Measurements from ENCODE around the gene NOSIP. TPM values are rescaled to one million over a fixed set of nuclear protein-coding genes. Genes with fewer than 3 reads are reported as not detected.
A peak's percentile ranks its signal among the peaks of the same experiment; 100 is the strongest.

The NOSIP gene
- total RNA-seq, 1 donor from 2014 or later = 45.5 TPM

DNA sequence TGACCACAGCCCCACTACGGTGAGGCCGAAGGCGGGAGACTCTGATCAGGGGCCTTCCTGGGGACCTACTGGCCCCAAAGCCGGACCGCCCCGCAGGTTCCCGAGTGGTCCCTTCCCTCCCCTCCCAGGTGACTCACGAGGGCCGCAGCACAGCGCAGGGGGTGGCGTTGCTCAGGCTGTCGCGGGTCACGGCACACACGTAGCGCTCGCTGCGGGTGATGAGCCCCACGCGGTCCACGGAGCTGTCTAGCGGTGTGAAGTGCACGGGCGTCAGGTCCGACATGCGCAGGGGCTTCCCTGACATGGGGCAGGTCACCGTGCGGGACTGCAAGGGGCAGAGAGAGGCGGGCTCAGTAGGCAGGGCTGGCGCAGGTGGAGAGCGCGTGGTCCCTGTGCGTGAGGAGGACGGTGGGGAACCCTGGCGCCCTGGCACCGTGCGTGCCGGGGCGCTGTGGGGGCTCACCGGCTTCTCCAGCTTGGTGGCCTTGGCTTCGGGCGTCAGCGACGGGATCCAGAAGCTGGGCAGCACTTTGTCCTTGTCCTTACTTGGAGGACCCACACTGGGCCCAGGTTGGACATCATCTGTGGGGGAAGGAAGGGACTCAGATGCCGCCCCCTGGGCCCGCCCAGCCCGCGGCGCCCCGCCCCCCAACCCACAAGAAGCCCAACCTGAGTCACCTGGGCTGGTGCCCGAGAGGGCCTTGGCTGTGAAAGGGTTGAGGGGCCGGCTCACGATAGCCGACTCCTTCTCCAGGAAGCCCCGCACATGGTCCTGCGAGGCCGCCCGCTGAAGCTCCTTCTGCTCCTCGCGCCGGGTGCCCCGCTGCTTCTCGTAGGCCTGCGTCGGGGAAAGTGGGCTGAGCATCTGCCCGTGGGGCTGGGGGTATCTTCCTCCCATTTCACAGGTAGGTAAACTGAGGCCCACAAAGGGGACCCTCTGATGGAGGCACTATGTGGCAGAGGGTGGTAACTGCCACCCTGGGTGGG is 23.7 kb downstream of the NOSIP start:
- intact Hi-C loops (cut with DNase I) = no loop called here
- ATAC-seq (ENCODE audit: poor library complexity) (no peak), DNase-seq (no peak)

DNA sequence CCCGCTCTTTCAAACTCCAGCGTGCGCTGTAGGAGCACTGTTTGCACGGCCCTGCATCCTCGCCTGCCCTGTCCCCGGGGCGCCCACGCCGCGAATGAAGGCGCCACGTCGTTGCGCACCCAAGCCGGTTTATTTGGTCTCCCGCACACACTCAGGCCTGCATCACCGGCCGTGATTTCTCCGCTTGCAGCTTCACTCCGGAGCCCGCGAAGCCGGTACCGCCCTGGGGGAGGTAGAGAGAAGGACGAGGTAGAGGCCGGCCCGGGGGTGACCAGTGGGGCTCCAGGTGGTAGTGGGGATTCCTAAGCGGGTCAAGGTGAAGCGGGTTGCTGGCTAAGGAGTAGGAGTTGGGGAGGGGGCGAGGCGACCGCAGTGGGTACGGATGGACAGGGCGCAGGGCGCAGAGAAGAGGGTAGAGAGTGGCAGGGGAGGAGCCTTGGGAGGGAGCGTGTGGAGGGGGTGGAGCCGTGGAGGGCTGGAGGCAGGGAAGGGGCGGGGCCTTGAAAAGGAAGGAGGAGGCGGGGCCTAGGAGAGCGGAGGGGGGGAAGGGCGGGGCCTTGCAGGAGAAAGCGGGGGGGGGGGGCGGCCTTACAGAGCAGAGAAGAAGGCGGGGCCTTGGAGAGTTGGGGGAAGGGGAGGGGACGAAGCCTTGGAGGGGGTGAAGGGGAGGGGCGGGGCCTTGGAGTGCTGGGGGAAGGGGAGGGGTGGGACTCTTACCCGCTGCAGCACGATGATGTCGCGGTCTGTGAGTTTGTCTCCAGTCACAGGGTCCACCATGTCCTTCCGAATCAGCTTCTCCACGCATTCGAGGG is 24.6 kb downstream of the NOSIP start:
- peak; percentile 29 for ATAC-seq (ENCODE audit: poor library complexity)
- intact Hi-C loops (cut with DNase I) = no loop called here
- DNase-seq = peak; percentile 61

DNA sequence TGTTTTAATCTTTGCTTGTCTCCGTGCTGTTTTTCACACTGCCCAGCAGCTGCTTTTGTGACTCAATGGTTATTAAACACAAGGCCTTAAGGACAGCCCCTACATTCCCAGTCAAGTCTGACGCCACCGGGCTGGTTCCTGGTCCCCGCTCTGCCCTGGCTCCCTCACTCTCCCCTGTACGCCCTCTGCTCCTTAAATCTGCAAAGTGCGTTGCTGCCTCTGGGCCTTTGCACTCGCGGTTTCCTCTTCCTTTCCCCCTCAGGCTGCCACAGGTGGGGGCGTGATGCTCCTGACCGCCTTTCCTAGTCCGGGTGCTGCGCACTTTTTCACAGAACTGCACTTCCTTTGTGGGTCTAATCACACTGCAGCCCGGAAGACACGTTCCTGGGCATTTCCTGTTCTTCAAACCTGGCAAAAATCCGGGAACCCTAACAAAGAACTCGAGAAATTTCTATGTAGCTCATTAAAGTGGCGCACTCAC is 25.6 kb downstream of the NOSIP start:
- DNase-seq = peak; percentile 55
- intact Hi-C loops (cut with DNase I) = no loop called here
- peak; percentile 17 for ATAC-seq (ENCODE audit: poor library complexity)

DNA sequence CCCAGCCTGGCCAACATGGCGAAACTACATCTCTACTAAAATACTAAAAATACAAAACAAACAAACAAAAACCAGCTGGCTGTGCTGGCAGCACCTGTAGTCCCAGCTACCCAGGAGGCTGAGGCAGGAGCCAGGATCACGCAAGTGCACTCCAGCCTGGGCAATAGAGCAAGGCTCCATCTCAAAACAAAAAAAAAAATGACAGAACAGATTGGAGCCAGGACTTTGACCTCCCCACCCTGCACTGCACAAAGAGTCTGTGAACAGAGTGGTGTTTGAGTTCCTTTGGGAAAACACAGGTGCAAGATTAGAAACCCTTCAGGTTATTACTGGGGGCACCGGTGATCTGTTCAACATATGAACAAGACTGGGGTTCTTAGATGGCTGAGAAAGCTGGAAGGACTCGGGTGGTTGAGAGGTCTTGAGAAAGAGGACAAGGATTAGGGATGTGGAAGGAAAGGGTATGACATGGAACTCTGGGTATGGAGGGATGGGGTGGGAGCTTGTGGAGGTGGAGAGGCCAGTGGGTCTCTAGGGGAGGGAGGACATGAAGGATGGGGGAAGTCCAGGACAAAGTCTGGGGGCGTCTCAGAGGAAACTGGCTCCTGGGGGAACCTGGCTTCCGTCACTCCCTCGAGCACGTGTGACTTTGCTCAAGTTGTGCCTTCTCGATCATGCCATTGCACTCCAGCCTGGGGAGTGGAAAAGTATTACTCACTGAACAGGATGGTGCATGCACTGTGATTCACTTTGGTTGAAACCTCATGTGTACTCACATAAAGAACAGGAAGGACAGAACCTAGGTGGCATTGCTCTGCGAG is 26.7 kb downstream of the NOSIP start:
- DNase-seq (no peak), ATAC-seq (ENCODE audit: poor library complexity) (no peak)
- intact Hi-C loops (cut with DNase I) = no loop called here

DNA sequence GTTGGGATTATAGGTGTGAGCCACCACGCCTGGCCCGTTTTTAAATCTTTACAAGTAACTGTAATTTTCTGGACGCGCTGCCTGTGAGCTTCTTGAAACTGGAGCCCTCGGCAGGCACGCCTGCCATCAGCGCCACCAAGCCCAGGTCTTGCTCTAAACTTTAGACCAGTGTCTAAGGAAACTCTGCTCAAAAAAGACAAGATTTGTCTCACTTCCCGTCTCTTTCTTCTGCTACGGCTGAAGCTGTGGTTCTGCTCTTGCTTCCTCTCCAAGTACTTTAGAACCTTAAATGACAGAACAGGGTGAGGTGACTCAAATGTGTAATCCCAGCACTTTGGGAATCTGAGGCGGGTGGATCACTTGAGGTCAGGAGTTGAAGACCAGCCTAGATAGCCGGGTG is 27.6 kb downstream of the NOSIP start:
- peak; percentile 5 for ATAC-seq (ENCODE audit: poor library complexity)
- no peak for DNase-seq
- intact Hi-C loops (cut with DNase I) = no loop called here

DNA sequence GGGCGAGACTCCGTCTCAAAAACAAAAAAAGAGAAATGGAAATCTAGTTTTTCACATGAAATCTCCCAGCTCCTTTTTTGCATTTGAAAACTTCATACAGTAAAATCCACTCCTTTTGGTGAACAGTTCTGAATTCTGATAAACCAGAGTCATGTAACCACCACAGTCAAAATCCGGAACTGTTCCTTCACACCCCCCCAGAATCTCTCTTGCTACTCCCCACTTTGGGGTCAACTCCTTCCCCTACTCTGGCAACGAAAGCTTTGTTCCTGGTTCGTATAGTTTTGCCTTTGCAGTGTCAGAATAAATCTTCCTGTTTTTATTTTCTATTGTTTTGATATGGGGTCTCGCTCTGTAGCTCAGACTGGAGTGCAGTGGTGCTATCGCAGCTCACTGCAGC is 28.8 kb downstream of the NOSIP start:
- DNase-seq (no peak), ATAC-seq (ENCODE audit: poor library complexity) (no peak)
- intact Hi-C loops (cut with DNase I) = no loop called here

DNA sequence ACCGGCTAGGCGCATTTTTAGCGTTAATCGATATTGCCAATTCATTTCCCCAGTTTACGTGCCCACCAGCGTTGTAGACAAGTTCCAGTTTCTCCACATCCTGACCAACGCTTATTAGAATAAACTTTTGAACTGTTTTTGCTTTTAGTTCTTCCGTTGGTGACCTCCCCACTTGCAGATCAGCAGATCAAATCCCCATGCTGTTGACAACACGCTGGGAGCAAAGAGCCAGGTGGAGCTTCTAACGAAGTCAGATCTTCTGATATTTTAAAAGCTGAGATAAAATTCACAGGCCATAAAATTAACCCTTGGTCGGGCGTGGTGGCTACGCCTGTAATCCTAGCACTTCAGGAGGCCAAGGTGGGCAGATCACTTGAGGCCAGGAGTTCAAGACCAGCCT is 31.3 kb downstream of the NOSIP start:
- ATAC-seq (ENCODE audit: poor library complexity) = no peak
- intact Hi-C loops (cut with DNase I) = loop anchor here (10.0 kb wide), 1 partner anchor 154 kb away; no protein-coding TSS in a partner anchor
- no peak for DNase-seq

DNA sequence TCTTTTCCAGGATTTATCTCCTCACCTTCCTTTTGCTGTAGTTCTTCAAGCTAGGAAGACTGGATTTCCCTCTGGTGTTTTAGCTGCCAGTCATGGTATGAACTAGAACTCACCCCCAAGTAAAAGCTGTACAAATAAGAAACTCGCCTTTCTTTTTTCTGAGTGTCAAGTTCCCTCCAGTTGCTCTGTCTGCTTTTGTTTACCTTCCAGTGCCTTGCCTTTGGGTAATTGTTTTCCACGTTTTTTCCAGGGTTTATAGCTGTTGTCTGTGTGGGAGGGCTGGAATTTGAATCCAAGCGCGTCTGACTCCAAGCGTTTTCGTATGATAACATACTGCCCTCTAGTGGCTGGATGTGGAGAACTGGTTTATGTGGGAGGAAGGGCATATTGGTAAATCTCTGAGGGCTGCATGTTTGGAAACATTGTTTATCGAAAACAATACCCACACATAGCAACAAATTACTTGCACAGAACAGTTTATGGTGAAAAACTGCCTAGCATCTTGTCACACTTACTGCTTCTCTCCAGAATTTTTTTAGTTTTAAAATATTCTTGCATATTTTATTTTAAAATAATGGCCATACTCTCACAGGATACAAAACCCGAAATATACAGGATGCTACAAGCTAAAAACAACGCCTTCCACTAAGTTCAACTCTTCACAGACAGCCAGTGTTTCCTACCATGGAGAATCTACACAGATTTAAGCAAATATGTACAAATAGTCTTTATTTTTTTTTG is 33.4 kb downstream of the NOSIP start:
- DNase-seq = peak; percentile 53
- intact Hi-C loops (cut with DNase I) = loop anchor here (2.0 to 10.0 kb wide), 2 partner anchors 40 to 152 kb away; no protein-coding TSS in a partner anchor
- ATAC-seq (ENCODE audit: poor library complexity) = peak; percentile 92

DNA sequence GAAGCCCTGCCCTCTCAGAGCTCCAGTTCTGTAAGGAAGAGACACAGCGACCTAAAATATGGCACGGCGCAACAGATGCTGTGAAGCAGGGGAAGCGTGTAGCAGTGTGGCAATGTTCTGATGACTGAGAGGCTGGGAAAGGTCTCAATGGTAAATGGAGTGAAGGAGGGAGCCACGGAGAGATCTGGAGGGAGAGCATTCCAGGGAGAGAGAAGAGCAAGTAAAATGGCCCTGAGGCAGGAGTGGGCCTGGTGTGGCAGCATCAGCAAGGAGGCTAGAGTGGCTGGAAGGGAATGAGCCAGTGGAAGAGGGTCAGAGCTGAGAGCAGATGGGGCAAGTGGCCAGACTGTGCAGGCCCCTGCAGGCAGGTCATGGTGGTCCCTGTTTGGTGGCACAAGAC is 36.2 kb downstream of the NOSIP start:
- intact Hi-C loops (cut with DNase I) = loop anchor here (10.0 kb wide), 1 partner anchor 149 kb away; no protein-coding TSS in a partner anchor
- DNase-seq (no peak), ATAC-seq (ENCODE audit: poor library complexity) (no peak)

DNA sequence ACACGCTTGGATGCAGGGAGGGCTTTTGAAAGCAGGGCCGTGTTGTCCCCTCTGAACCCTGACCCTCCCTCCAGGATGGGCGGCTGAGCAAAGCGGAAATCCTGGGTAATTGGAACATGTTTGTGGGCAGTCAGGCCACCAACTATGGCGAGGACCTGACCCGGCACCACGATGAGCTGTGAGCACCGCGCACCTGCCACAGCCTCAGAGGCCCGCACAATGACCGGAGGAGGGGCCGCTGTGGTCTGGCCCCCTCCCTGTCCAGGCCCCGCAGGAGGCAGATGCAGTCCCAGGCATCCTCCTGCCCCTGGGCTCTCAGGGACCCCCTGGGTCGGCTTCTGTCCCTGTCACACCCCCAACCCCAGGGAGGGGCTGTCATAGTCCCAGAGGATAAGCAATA is 37.3 kb downstream of the NOSIP start:
- ATAC-seq (ENCODE audit: poor library complexity) (no peak), DNase-seq (no peak)
- intact Hi-C loops (cut with DNase I) = loop anchor here (10.0 kb wide), 1 partner anchor 148 kb away; no protein-coding TSS in a partner anchor

DNA sequence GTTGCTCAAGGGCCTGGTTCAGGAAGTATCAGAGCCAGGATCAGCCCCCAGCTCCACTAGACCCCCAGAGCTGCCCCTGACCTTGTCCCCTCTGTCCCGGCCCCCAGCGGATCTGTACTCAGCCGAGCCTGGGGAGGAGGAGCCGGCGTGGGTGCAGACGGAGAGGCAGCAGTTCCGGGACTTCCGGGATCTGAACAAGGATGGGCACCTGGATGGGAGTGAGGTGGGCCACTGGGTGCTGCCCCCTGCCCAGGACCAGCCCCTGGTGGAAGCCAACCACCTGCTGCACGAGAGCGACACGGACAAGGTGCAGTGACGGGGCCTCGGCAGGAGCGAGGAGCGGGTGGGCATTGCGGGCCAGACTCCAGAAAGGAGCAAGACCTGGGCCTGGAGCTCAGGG is 37.9 kb downstream of the NOSIP start:
- intact Hi-C loops (cut with DNase I) = loop anchor here (10.0 kb wide), 1 partner anchor 148 kb away; no protein-coding TSS in a partner anchor
- ATAC-seq (ENCODE audit: poor library complexity) = no peak

DNA sequence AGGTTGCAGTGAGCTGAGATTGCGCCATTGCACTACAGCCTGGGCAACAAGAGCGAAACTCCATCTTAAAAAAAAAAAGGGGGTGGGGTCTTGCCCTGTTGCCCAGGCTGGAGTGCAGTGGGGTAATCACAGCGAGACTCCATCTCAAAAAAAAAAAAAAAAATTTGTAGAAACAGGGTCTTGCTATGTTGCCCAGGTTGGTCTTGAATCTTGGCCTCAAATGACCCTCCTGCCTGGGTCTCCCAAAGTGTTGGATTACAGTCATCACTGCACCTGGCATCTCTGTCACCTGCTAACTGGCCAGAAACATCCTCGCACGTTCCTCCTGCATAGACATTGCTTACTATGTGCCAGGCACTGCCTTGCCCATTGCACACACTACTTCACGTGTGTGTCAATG is 38.4 kb downstream of the NOSIP start:
- ATAC-seq (ENCODE audit: poor library complexity) (no peak), DNase-seq (no peak)
- intact Hi-C loops (cut with DNase I) = loop anchor here (10.0 kb wide), 1 partner anchor 147 kb away; no protein-coding TSS in a partner anchor

More for the DNA sequence above, 37.9 kb downstream of the NOSIP start:
- no peak for DNase-seq

DNA sequence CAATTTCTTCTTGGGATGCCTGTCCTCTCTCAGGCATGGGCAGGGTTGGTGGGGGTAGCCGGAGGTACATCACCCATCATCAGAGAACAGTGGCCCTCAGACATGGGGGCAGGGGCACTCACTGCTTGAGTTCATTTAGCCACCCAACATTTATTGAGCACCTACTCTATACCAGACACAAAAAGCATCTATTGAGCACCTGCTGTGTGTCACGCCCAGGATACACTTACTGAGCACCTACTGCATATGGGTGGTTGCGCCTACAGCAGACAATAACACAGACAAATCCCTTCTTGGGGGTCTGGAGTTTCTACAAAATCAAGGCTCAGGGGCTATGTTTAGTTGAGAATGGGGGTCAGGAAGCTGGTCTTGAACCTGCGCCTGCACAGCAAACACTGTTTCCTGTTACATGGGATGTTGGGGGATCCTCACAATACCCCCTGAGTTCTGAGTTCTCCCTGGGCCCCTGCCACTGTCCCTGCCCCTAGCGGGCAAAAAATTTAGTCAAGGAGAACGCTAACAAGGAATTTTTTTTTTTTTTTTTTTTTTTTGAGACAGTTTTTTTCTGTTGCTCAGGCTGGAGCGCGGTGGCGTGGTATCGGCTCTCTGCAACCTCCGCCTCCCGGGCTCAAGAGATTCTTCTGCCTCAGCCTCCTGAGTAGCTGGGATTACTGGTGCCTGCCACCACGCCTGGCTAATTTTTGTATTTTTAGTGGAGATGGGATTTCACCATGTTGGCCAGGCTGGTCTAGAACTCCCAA is 41.0 kb downstream of the NOSIP start:
- ATAC-seq (ENCODE audit: poor library complexity) = no peak
- no peak for DNase-seq
- intact Hi-C loops (cut with DNase I) = no loop called here

DNA sequence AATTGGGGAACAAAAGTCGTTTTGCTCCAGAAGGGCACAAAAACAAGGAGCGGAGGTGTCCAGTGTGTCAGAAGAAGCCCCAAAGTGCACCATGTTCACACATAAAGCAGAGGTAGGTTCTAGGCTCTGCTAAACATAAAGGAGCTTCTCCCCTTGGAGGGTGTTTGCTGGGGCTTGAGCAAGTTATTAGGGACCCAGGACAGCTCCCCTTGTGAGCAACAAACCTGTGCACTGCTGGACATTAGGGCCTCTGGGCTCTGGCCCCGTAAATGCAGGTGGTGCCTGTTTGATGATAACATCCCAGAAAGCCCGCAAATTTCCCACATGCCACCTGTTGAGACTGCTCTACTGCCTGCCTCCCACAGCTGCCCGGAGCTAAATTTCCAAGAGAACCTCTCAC is 41.7 kb downstream of the NOSIP start:
- ATAC-seq (ENCODE audit: poor library complexity) (no peak), DNase-seq (no peak)
- intact Hi-C loops (cut with DNase I) = no loop called here

DNA sequence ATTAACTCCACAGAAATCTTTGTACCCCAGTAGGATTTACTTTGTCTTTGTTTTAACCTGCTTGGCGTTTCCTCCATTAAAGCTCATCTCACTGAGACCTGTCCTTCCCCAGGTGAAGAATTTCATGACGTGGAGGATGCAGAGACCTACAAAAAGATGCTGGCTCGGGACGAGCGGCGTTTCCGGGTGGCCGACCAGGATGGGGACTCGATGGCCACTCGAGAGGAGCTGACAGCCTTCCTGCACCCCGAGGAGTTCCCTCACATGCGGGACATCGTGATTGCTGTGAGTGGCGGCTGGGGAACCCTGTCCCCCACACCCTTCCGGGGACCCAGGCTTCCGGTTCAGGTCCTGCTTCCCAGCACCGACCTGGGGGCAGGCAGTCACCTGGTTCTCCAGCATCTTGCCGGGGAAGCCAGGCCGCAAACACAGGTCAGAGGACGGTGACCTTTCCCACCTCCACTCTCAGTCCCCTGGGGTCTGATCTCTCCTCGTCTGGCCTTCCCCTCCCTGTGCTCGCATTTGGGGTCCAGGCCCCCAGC is 43.4 kb downstream of the NOSIP start:
- no peak for DNase-seq
- intact Hi-C loops (cut with DNase I) = no loop called here
- no peak for ATAC-seq (ENCODE audit: poor library complexity)

DNA sequence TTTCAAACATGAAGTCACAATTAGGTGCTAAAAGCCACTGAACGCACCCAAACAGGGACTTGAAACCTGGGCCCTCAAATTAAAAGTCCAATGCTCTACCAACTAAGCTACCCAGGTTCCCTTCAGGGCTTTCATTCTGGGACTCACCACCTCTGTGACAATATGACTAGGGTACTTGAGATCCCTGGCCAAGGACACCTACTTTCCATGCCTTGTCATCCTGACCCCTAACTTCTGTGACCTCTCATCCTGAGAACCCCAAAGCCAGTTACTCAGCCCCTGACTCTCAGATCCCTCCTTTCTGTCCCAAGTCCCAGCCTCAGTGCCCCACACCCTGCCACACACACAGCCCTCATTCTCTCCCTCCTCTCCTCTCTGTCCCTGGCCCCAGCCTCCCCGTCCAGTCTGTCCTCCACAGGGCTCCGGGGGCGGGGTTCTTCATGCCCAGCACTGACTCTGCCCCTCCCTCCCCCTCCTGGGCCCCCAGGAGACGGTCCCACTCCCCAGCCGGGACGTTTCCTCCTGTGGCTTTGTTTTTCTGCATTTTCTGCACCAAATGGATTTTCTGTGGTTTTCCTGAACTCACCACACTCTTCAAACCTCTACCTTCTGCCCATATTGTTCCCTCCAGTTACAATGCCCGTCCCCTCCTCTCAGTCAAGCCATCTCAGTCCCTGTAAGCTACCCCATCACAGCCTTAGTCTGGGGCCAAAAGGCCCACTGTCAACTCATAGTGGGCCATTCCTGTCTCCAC is 45.5 kb downstream of the NOSIP start:
- intact Hi-C loops (cut with DNase I) = no loop called here
- no peak for DNase-seq
- no peak for ATAC-seq (ENCODE audit: poor library complexity)

All from Right ventricle myocardium superior (tissue), 1 donor.